HG03432 (cell line): ENCODE measurements around the gene PRDM2.

Experiments
- ATAC-seq: cut with Tn5 transposase; IDR thresholded peaks from one replicate; pipeline ENCODE4 v1.9.1; 2021; ENCODE audit warnings: mild to moderate bottlenecking, moderate library complexity; ENCODE audit not compliant: unreplicated experiment

PRDM2 gene

DNA sequence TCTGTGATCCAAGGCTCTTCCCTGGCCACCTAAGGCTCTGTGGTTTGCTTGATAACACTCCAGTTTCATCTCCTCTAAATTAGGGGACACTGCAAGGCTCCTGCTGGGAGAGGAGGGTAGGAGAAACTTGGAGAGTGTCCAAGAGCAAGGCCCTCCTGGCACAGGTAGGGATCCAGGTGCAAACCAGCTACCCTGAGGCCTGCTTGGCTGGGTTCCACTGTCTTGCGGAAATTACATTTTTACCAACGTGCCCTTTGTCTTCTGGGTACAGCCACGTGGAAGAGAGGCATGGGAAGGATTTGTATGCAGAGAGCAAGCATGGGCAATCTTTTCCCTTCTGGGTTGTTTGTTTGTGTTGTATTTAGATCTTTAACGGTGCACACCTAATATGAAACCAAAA is 132.5 kb downstream of the PRDM2 start:
- ATAC-seq: no peak

GRCh38 chr1:13836136-13836535 is 136.1 kb downstream of the PRDM2 start:
- no peak for ATAC-seq

DNA sequence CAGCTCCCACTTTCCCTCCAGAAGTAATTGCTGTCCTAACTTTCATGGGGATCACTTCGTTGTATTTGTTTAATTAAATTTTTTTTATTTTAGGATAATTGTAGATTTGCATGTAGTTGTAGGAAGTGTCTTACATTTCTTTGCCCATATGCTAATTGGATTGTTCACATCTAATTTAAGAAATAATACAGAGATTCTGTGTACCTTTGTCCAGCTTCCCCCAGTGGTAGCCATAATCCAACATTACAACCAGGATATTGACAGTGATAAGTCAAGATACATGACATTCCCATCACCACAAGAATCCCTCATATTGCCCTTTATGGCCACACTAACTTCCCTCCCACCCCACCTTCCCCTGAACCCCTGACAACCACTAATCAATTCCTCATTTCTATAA is 136.6 kb downstream of the PRDM2 start:
- no peak for ATAC-seq

DNA sequence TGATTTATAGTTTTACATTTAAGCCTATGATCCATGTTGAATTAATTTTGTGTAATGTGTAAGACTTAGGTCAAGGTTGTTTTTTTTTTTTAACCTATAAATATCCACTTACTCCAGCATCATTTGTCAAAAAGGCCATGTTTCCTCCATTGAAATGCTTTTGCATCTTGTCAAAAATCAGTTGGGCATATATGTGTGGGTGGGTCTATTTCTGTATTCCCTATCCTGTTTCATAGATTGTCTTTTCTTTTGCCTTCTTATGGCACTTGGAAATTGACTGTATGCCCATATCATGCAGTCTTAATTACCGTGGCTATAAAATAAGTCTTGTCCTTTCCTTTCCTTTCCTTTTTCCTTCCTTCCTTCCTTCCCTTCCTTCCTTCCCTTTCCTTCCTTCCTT is 138.2 kb downstream of the PRDM2 start:
- no peak for ATAC-seq

GRCh38 chr1:13842497-13842896 is 142.5 kb downstream of the PRDM2 start:
- ATAC-seq: no peak

GRCh38 chr1:13851726-13852125 is 151.7 kb downstream of the PRDM2 start:
- no peak for ATAC-seq

DNA sequence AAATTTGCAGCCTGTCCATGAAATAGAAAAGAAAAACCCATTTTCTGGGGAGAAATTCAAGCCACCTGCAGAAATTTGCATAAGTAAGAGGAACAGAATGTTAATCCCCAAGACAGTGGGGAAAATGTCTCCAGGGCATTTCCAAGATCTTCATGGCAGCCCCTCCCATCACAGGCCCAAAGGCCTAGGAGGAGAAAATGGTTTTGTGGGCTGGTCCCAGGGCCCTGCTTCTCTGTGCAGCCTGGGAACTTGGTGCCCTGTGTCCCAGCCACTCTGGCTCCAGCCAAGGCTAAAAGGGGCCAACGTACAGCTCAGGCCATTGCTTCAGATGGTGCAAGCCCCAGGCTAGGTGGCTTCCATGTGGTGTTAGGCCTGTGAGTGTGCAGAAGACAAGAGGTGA is 155.6 kb downstream of the PRDM2 start:
- no peak for ATAC-seq

DNA sequence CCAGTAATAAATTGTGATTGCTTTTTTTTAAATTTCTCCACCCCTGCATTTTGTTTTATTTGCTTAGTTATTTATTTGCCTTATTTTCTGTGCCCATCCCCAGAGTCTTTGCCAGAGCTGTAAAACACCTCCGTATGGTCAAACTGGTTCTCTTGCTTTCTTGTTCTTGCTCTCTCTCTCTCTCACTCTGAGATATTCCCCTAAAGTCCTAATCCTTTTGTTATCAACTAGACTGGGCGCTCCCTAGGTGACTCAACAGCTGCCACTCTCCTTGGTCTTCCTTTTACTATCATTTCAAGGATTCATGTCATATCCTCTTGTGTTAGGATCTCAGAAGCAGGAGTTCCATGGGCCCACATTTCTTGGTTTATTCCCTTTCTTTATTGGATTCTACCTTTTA is 160.0 kb downstream of the PRDM2 start:
- ATAC-seq: no peak

- ATAC-seq: no peak
Measured at GRCh38 chr1:13864760-13865159, 164.8 kb downstream of the PRDM2 start.

DNA sequence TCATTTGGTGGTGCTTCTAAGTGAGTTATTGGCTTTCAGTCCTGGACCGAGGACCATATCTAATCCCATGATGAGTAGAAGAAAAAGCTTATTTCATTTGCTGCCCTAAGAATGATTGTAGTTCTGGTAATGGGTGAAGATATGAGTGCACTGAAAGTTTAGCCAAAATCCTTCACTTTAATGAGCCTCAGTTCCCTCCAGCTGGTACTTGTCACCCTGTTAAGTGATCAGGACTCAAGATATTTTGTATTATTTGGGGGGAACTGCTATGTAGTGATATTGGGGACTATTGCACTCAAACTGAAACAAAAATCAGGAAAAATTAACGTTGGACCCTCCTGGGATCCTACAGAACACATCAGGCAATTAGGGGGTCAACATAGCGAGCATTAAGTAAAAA is 165.9 kb downstream of the PRDM2 start:
- ATAC-seq: no peak

DNA sequence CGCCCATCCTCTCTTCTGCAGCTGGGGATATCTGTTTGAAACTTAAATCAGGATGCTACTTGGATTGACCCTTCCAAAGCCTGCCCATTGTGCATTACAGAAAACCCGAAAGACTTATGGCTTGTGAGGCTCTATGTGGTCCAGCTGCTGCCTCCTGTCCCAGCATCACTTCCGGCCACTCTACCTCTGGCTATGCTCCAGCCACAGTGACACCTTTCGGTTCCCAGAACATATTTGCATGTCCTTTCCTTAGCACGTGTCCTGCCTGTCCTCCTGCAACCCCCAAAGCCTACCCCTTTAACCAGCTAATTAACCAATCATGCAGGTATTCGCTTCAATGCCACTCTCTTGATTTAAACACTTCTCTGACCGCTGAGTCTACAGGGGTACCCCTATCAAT is 167.6 kb downstream of the PRDM2 start:
- ATAC-seq: no peak

- no peak for ATAC-seq
Measured at GRCh38 chr1:13869172-13869797, 169.3 kb downstream of the PRDM2 start.

GRCh38 chr1:13871413-13871812 is 171.4 kb downstream of the PRDM2 start:
- no peak for ATAC-seq

DNA sequence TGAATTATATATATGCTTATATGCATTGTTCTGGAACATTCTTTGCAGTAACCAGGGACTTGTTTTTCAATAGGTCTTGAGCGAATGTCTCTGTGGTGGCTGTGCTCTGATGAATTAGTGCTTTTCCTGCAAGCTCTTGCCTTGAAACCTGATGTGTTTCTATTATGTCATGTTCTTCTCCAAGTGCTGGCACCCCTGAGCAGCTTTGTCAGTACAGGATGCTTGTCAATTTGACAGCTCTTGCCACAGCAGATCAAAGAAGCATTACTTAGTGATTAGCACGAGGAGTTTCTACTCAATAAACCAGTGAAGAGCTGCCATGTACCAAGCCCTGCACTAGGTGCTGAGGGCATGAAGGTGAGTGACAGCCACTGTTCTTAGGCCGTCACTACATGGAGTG is 171.9 kb downstream of the PRDM2 start:
- no peak for ATAC-seq

- no peak for ATAC-seq
Measured at GRCh38 chr1:13873032-13873431, 173.0 kb downstream of the PRDM2 start.
